T-helper 1 cell treated with Interleukin-12 subunit alpha and Interleukin-12 subunit beta and Interleukin-4 antibody, amounts not matched to agents 30 ng/mL and 1 ng/mL, for 36 hours (primary cell): ENCODE data around the gene SNRK. TPM values are rescaled to one million over a fixed set of nuclear protein-coding genes. Genes with fewer than 3 reads are reported as not detected.

Source experiments
- intact Hi-C: fragments of 100-400 bp; cut with micrococcal nuclease; formaldehyde crosslinking; loops from one replicate; pipeline ENCODE4 v1.15.1; 2024
- total RNA-seq: library from RNA; stranded (reverse); gene quantifications from 2 replicates; pipeline ENCODE4 v1.2.3, GENCODE V29; 2022

The SNRK gene
- total RNA-seq, 1 donor from 2014 or later: 74.4 TPM

- intact Hi-C loops: no loop called here
Measured at GRCh38 chr3:43369404-43370292, 83.3 kb downstream of the SNRK start.

GRCh38 chr3:43370293-43370980, 84.1 kb downstream of the SNRK start:
- intact Hi-C loops: no loop called here

- intact Hi-C loops: no loop called here
Measured at GRCh38 chr3:43371494-43371893, 85.2 kb downstream of the SNRK start.

- intact Hi-C loops: no loop called here
Measured at GRCh38 chr3:43372007-43372740, 85.8 kb downstream of the SNRK start.

GRCh38 chr3:43372809-43373559, 86.6 kb downstream of the SNRK start:
- intact Hi-C loops: no loop called here

- intact Hi-C loops: no loop called here
Measured at GRCh38 chr3:43373560-43373928, 87.2 kb downstream of the SNRK start.

GRCh38 chr3:43378066-43378935, 92.0 kb downstream of the SNRK start:
- intact Hi-C loops: loop anchor here (1.0 to 2.0 kb wide), 10 partner anchors 11 to 417 kb away; partner anchors contain the start of gene POMGNT2

GRCh38 chr3:43379343-43379742, 93.0 kb downstream of the SNRK start:
- intact Hi-C loops: loop anchor here (2.0 kb wide), 2 partner anchors 83 to 273 kb away; partner anchors contain the start of gene POMGNT2

- intact Hi-C loops: loop anchor here (2.0 to 5.0 kb wide), 2 partner anchors 61 to 234 kb away; partner anchors contain the start of gene ANO10
Measured at GRCh38 chr3:43388175-43388574, 101.8 kb downstream of the SNRK start.

GRCh38 chr3:43388915-43389314, 102.6 kb downstream of the SNRK start:
- intact Hi-C loops: loop anchor here (1.0 to 5.0 kb wide), 12 partner anchors 11 to 301 kb away; partner anchors contain the start of genes ABHD5, ANO10 and POMGNT2

GRCh38 chr3:43389388-43390254, 103.3 kb downstream of the SNRK start:
- intact Hi-C loops: loop anchor here (1.0 to 5.0 kb wide), 12 partner anchors 11 to 301 kb away; partner anchors contain the start of genes ABHD5, ANO10 and POMGNT2

GRCh38 chr3:43390255-43390588, 103.9 kb downstream of the SNRK start:
- intact Hi-C loops: no loop called here

- intact Hi-C loops: no loop called here
Measured at GRCh38 chr3:43391621-43392020, 105.3 kb downstream of the SNRK start.

GRCh38 chr3:43394041-43394554, 107.8 kb downstream of the SNRK start:
- intact Hi-C loops: no loop called here

GRCh38 chr3:43399034-43399433, 112.7 kb downstream of the SNRK start:
- intact Hi-C loops: no loop called here

- intact Hi-C loops: no loop called here
Measured at GRCh38 chr3:43400167-43400566, 113.8 kb downstream of the SNRK start.
